ENCODE results near the gene MYO19.

- no peak for TF ChIP-seq BRCA1 (IDR thresholded peaks at IDR 0.05; ENCODE audit: low read depth, low read length)
- TF ChIP-seq CTCF (IDR thresholded peaks at IDR 0.05; ENCODE audit: control extremely low read depth in 1 of 3, insufficient read depth in 1 of 3, low read depth in 1 of 3, low read length in 3 of 3), result no peak
- no peak for TF ChIP-seq MAFK (IDR thresholded peaks at IDR 0.05; ENCODE audit: low read depth, low read length)
- TF ChIP-seq USF2 (IDR thresholded peaks at IDR 0.05; ENCODE audit: low read length), result no peak
- TF ChIP-seq YY1 (IDR thresholded peaks at IDR 0.05; ENCODE audit: low read depth, low read length), result no peak
Observed at GRCh38 chr17:36542755-36543154, 8.1 kb upstream of the MYO19 start.

Data from H1 (cell line).